Activated CD8-positive, alpha-beta T cell treated with anti-CD3 and anti-CD28 coated beads, Interleukin-2, amount 10 ng/mL, durations not matched to agents 7 days and 5 days (primary cell): ENCODE results near the gene ZMYND11. TPM values are rescaled to one million over a fixed set of nuclear protein-coding genes. Genes with fewer than 3 reads are reported as not detected.

Source experiments
- ATAC-seq: fragments of 150-1000 bp; cut with Tn5 transposase; one replicate; pipeline ENCODE4 v1.10.0; 2021; ENCODE audit warnings: moderate library complexity
- CTCF ChIA-PET: fragments of 350-600 bp; sonication (Branson Sonifier 250); formaldehyde crosslinking; loops from one replicate; lab custom pipeline; 2021; ENCODE audit warnings: antibody characterized with exemption; lab: Charles Lee
- POLR2A ChIA-PET: fragments of 350-600 bp; sonication (Branson Sonifier 250); formaldehyde crosslinking; loops from one replicate; lab custom pipeline; 2021; ENCODE audit warnings: antibody characterized with exemption; lab: Charles Lee
- DNase-seq: peaks from one replicate; pipeline ENCODE4 v3.0.0-alpha.2; 2020
- H3K27ac Mint-ChIP-seq: one replicate; pipeline ENCODE4 v1.8.0; 2021; ENCODE audit warnings: mild to moderate bottlenecking, mixed read lengths
- H3K27me3 Mint-ChIP-seq: one replicate; pipeline ENCODE4 v1.8.0; 2021; ENCODE audit warnings: low read depth, mixed read lengths
- H3K36me3 Mint-ChIP-seq: one replicate; pipeline ENCODE4 v1.8.0; 2021; ENCODE audit warnings: low read depth, mixed read lengths
- H3K4me1 Mint-ChIP-seq: one replicate; pipeline ENCODE4 v1.8.0; 2021; ENCODE audit warnings: low read depth, mixed read lengths
- H3K4me3 Mint-ChIP-seq: one replicate; pipeline ENCODE4 v1.8.0; 2021; ENCODE audit warnings: mild to moderate bottlenecking, mixed read lengths
- H3K9me3 Mint-ChIP-seq: one replicate; pipeline ENCODE4 v1.8.0; 2022; ENCODE audit warnings: mixed read lengths; ENCODE audit not compliant: insufficient read depth
- total RNA-seq, 2 experiments: library from RNA; stranded (reverse); gene quantifications; one replicate each; pipeline ENCODE4 v1.2.3, GENCODE V29; 2021

ZMYND11 gene
- total RNA-seq, 2 experiments from 2014 or later, result 41.3 to 42.0 TPM

- no peaks in the 10 kb centered on the region for H3K4me1 Mint-ChIP-seq
- H3K36me3 Mint-ChIP-seq, result peaks cover 5% of the 10 kb centered on the region
- CTCF ChIA-PET, result no interaction called here
- POLR2A ChIA-PET, result no interaction called here
- DNase-seq (no peak), ATAC-seq (no peak)
- H3K4me3 Mint-ChIP-seq, result no peak overlapping the region
- H3K27me3 Mint-ChIP-seq, result no peaks in the 10 kb centered on the region
- no peak overlapping the region for H3K27ac Mint-ChIP-seq
- no peaks in the 10 kb centered on the region for H3K9me3 Mint-ChIP-seq
Measured at GRCh38 chr10:201328-201771, 66.1 kb downstream of the ZMYND11 start.

- H3K9me3 Mint-ChIP-seq, result no peaks in the 10 kb centered on the region
- POLR2A ChIA-PET, result no interaction called here
Measured at GRCh38 chr10:208616-209015, 73.4 kb downstream of the ZMYND11 start.

GRCh38 chr10:209357-209756 is 74.1 kb downstream of the ZMYND11 start:
- H3K36me3 Mint-ChIP-seq, result peaks cover 8% of the 10 kb centered on the region
- H3K9me3 Mint-ChIP-seq, result no peaks in the 10 kb centered on the region
- H3K27me3 Mint-ChIP-seq, result no peaks in the 10 kb centered on the region
- ChIA-PET CTCF (no interaction called here), POLR2A (no interaction called here)
- DNase-seq (no peak), ATAC-seq (no peak)
- no peaks in the 10 kb centered on the region for H3K4me1 Mint-ChIP-seq
- no peak overlapping the region for H3K4me3 Mint-ChIP-seq
- no peak overlapping the region for H3K27ac Mint-ChIP-seq

More at GRCh38 chr10:208616-209015, 73.4 kb downstream of the ZMYND11 start:
- H3K27me3 Mint-ChIP-seq, result no peaks in the 10 kb centered on the region
- no peaks in the 10 kb centered on the region for H3K4me1 Mint-ChIP-seq
- H3K27ac Mint-ChIP-seq, result no peak overlapping the region
- ATAC-seq, result no peak
- DNase-seq, result no peak
- peaks cover 8% of the 10 kb centered on the region for H3K36me3 Mint-ChIP-seq
- no peak overlapping the region for H3K4me3 Mint-ChIP-seq
- CTCF ChIA-PET, result no interaction called here

GRCh38 chr10:210297-210696 is 75.0 kb downstream of the ZMYND11 start:
- no peaks in the 10 kb centered on the region for H3K4me1 Mint-ChIP-seq
- ATAC-seq, result no peak
- H3K36me3 Mint-ChIP-seq, result peaks cover 7% of the 10 kb centered on the region
- H3K27me3 Mint-ChIP-seq, result no peaks in the 10 kb centered on the region
- ChIA-PET POLR2A (no interaction called here), CTCF (no interaction called here)
- H3K9me3 Mint-ChIP-seq, result no peaks in the 10 kb centered on the region
- H3K27ac Mint-ChIP-seq, result no peak overlapping the region
- DNase-seq, result no peak
- no peak overlapping the region for H3K4me3 Mint-ChIP-seq

- CTCF ChIA-PET, result no interaction called here
- Mint-ChIP-seq H3K27ac (no peak overlapping the region), H3K36me3 (peaks cover 11% of the 10 kb centered on the region), H3K27me3 (no peaks in the 10 kb centered on the region), H3K4me3 (no peak overlapping the region), H3K9me3 (no peaks in the 10 kb centered on the region), H3K4me1 (peaks cover 12% of the 10 kb centered on the region)
- POLR2A ChIA-PET, result no interaction called here
- no peak for DNase-seq
- ATAC-seq, result no peak
Measured at GRCh38 chr10:215444-215843, 80.2 kb downstream of the ZMYND11 start.

- peaks cover 20% of the 10 kb centered on the region for H3K36me3 Mint-ChIP-seq
- H3K27ac Mint-ChIP-seq, result no peak overlapping the region
- H3K27me3 Mint-ChIP-seq, result no peaks in the 10 kb centered on the region
- no peak for ATAC-seq
- H3K4me3 Mint-ChIP-seq, result no peak overlapping the region
- H3K4me1 Mint-ChIP-seq, result peaks cover 20% of the 10 kb centered on the region
- CTCF ChIA-PET, result no interaction called here
- no peaks in the 10 kb centered on the region for H3K9me3 Mint-ChIP-seq
- POLR2A ChIA-PET, result no interaction called here
- DNase-seq, result no peak
Measured at GRCh38 chr10:218798-219197, 83.5 kb downstream of the ZMYND11 start.

- CTCF ChIA-PET, result interaction anchor here (2.7 kb wide), 1 partner anchor 11 kb away, joined by 16 read pairs; no protein-coding TSS in a partner anchor
- H3K4me3 Mint-ChIP-seq, result no peak overlapping the region
- ATAC-seq, result no peak
- H3K36me3 Mint-ChIP-seq, result peaks cover 20% of the 10 kb centered on the region
- peaks cover 20% of the 10 kb centered on the region for H3K4me1 Mint-ChIP-seq
- no peaks in the 10 kb centered on the region for H3K9me3 Mint-ChIP-seq
- H3K27me3 Mint-ChIP-seq, result no peaks in the 10 kb centered on the region
- no peak for DNase-seq
- no peak overlapping the region for H3K27ac Mint-ChIP-seq
- POLR2A ChIA-PET, result no interaction called here
Measured at GRCh38 chr10:219731-220472, 84.6 kb downstream of the ZMYND11 start.

- ChIA-PET POLR2A (no interaction called here), CTCF (no interaction called here)
- peaks cover 12% of the 10 kb centered on the region for H3K36me3 Mint-ChIP-seq
- no peak overlapping the region for H3K27ac Mint-ChIP-seq
- ATAC-seq (no peak), DNase-seq (no peak)
- H3K4me3 Mint-ChIP-seq, result no peak overlapping the region
- H3K9me3 Mint-ChIP-seq, result no peaks in the 10 kb centered on the region
- no peaks in the 10 kb centered on the region for H3K27me3 Mint-ChIP-seq
- H3K4me1 Mint-ChIP-seq, result peaks cover 22% of the 10 kb centered on the region
Measured at GRCh38 chr10:224571-224970, 89.3 kb downstream of the ZMYND11 start.

- no peaks in the 10 kb centered on the region for H3K27me3 Mint-ChIP-seq
- peaks cover 8% of the 10 kb centered on the region for H3K36me3 Mint-ChIP-seq
- no peak overlapping the region for H3K4me3 Mint-ChIP-seq
- DNase-seq, result no peak
- CTCF ChIA-PET, result no interaction called here
- ATAC-seq, result no peak
- no peak overlapping the region for H3K27ac Mint-ChIP-seq
- H3K4me1 Mint-ChIP-seq, result peaks cover 11% of the 10 kb centered on the region
- POLR2A ChIA-PET, result no interaction called here
- no peaks in the 10 kb centered on the region for H3K9me3 Mint-ChIP-seq
Measured at GRCh38 chr10:226018-226417, 90.8 kb downstream of the ZMYND11 start.

- DNase-seq, result no peak
- ChIA-PET POLR2A (no interaction called here), CTCF (no interaction called here)
- Mint-ChIP-seq H3K27me3 (no peaks in the 10 kb centered on the region), H3K9me3 (no peaks in the 10 kb centered on the region), H3K27ac (no peak overlapping the region), H3K4me1 (peaks cover 8% of the 10 kb centered on the region), H3K4me3 (no peak overlapping the region), H3K36me3 (peaks cover 2% of the 10 kb centered on the region)
- ATAC-seq, result no peak
Measured at GRCh38 chr10:227014-227413, 91.8 kb downstream of the ZMYND11 start.

- ATAC-seq (no peak), DNase-seq (no peak)
- ChIA-PET POLR2A (no interaction called here), CTCF (interaction anchor here (0.9 kb wide), 1 partner anchor 10 kb away, joined by 3 read pairs; no protein-coding TSS in a partner anchor)
- no peaks in the 10 kb centered on the region for H3K9me3 Mint-ChIP-seq
- H3K4me1 Mint-ChIP-seq, result peaks cover 8% of the 10 kb centered on the region
- no peak overlapping the region for H3K4me3 Mint-ChIP-seq
- no peaks in the 10 kb centered on the region for H3K27me3 Mint-ChIP-seq
- peaks cover under 1% of the 10 kb centered on the region for H3K36me3 Mint-ChIP-seq
- no peak overlapping the region for H3K27ac Mint-ChIP-seq
Measured at GRCh38 chr10:228366-228765, 93.1 kb downstream of the ZMYND11 start.

GRCh38 chr10:230758-231157 is 95.5 kb downstream of the ZMYND11 start:
- no peak overlapping the region for H3K4me3 Mint-ChIP-seq
- ChIA-PET POLR2A (no interaction called here), CTCF (interaction anchor here (0.6 to 3.6 kb wide), 6 partner anchors 10 to 20 kb away, joined by 3 to 16 read pairs (median 4); no protein-coding TSS in a partner anchor)
- no peaks in the 10 kb centered on the region for H3K27me3 Mint-ChIP-seq
- no peak for DNase-seq
- no peaks in the 10 kb centered on the region for H3K36me3 Mint-ChIP-seq
- H3K27ac Mint-ChIP-seq, result no peak overlapping the region
- no peaks in the 10 kb centered on the region for H3K9me3 Mint-ChIP-seq
- H3K4me1 Mint-ChIP-seq, result peaks cover 8% of the 10 kb centered on the region
- no peak for ATAC-seq
